ENCODE results near the gene SLC22A16. TPM values are rescaled to one million over a fixed set of nuclear protein-coding genes. Genes with fewer than 3 reads are reported as not detected.

SLC22A16 gene
- total and polyA plus RNA-seq, 4 donors = 0.08 to 22.5 TPM; not detected in 2

DNA sequence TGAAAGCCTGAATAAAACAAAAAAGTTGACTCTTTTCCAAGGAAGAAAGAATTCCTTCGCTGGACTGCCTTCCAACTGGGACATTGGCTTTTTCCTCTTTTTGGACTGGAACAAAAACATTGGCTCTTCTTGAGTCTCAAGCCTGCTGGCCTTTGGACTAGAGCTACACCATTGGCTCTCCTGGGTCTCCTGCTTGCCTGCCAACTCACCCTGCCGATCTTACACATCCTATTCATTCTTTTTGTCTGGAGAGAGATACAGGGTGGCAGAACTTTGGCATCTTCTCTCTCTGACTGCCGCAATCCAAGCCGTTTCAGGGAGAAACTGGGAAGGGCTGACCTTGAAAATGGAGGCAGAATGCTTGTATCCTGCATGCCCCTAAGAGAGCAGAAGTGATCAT lies 81.2 kb downstream of the SLC22A16 start:
- Histone ChIP-seq H3K27ac (ENCODE audit: low read depth in 1 of 2, low read length in 2 of 2) (no peak overlapping the region), H3K9me3 (ENCODE audit: control insufficient read depth in 4 of 4, low read length in 3 of 4) (no peaks in the 10 kb centered on the region), H3K4me1 (ENCODE audit: control insufficient read depth in 4 of 4, insufficient read depth in 4 of 4, low read length in 3 of 4) (no peaks in the 10 kb centered on the region), H3K36me3 (ENCODE audit: control insufficient read depth in 4 of 4, insufficient read depth in 3 of 4, low read depth in 1 of 4, low read length in 3 of 4) (peaks cover 0 to 8% (median 3%) of the 10 kb centered on the region in 4 donors), H3K4me3 (ENCODE audit: low read depth in 1 of 3, low read length in 3 of 3) (no peak overlapping the region), H3K27me3 (ENCODE audit: control insufficient read depth in 4 of 4, insufficient read depth in 4 of 4, low read length in 3 of 4) (no peaks in the 10 kb centered on the region), H3K9ac (ENCODE audit: low read depth in 1 of 2, low read length in 2 of 2) (no peak overlapping the region)
- 82% methylated on average over 4 of the region's 4 CpGs for WGBS
- DNase-seq (ENCODE audit: low spot score) = no peak
- TF ChIP-seq HNF4G (IDR thresholded peaks at IDR 0.05) = no peak
- TF ChIP-seq YY1 (IDR thresholded peaks at IDR 0.05) = no peak
- TF ChIP-seq, protein P1, sequence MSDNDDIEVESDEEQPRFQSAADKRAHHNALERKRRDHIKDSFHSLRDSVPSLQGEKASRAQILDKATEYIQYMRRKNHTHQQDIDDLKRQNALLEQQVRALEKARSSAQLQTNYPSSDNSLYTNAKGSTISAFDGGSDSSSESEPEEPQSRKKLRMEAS (IDR thresholded peaks at IDR 0.05) = no peak
- no peak for TF ChIP-seq FOXA2 (IDR thresholded peaks at IDR 0.05)
- TF ChIP-seq EGR1 (IDR thresholded peaks at IDR 0.05; ENCODE audit: low read depth in 2 of 2) = no peak
- TF ChIP-seq RAD21 (IDR thresholded peaks at IDR 0.05) = no peak
- no peak for TF ChIP-seq TAF1 (conservative IDR thresholded peaks at IDR 0.05)
- TF ChIP-seq JUND (IDR thresholded peaks at IDR 0.05) = no peak
- no peak for TF ChIP-seq HNF4A (conservative IDR thresholded peaks at IDR 0.05)
- TF ChIP-seq RXRA (IDR thresholded peaks at IDR 0.05) = no peak
- TF ChIP-seq, protein P2, sequence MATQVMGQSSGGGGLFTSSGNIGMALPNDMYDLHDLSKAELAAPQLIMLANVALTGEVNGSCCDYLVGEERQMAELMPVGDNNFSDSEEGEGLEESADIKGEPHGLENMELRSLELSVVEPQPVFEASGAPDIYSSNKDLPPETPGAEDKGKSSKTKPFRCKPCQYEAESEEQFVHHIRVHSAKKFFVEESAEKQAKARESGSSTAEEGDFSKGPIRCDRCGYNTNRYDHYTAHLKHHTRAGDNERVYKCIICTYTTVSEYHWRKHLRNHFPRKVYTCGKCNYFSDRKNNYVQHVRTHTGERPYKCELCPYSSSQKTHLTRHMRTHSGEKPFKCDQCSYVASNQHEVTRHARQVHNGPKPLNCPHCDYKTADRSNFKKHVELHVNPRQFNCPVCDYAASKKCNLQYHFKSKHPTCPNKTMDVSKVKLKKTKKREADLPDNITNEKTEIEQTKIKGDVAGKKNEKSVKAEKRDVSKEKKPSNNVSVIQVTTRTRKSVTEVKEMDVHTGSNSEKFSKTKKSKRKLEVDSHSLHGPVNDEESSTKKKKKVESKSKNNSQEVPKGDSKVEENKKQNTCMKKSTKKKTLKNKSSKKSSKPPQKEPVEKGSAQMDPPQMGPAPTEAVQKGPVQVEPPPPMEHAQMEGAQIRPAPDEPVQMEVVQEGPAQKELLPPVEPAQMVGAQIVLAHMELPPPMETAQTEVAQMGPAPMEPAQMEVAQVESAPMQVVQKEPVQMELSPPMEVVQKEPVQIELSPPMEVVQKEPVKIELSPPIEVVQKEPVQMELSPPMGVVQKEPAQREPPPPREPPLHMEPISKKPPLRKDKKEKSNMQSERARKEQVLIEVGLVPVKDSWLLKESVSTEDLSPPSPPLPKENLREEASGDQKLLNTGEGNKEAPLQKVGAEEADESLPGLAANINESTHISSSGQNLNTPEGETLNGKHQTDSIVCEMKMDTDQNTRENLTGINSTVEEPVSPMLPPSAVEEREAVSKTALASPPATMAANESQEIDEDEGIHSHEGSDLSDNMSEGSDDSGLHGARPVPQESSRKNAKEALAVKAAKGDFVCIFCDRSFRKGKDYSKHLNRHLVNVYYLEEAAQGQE (IDR thresholded peaks at IDR 0.05) = no peak
- TF ChIP-seq, protein P3, sequence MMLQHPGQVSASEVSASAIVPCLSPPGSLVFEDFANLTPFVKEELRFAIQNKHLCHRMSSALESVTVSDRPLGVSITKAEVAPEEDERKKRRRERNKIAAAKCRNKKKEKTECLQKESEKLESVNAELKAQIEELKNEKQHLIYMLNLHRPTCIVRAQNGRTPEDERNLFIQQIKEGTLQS (IDR thresholded peaks at IDR 0.05) = no peak
- TF ChIP-seq, protein P4, sequence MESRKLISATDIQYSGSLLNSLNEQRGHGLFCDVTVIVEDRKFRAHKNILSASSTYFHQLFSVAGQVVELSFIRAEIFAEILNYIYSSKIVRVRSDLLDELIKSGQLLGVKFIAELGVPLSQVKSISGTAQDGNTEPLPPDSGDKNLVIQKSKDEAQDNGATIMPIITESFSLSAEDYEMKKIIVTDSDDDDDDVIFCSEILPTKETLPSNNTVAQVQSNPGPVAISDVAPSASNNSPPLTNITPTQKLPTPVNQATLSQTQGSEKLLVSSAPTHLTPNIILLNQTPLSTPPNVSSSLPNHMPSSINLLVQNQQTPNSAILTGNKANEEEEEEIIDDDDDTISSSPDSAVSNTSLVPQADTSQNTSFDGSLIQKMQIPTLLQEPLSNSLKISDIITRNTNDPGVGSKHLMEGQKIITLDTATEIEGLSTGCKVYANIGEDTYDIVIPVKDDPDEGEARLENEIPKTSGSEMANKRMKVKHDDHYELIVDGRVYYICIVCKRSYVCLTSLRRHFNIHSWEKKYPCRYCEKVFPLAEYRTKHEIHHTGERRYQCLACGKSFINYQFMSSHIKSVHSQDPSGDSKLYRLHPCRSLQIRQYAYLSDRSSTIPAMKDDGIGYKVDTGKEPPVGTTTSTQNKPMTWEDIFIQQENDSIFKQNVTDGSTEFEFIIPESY (IDR thresholded peaks at IDR 0.05) = no peak

DNA sequence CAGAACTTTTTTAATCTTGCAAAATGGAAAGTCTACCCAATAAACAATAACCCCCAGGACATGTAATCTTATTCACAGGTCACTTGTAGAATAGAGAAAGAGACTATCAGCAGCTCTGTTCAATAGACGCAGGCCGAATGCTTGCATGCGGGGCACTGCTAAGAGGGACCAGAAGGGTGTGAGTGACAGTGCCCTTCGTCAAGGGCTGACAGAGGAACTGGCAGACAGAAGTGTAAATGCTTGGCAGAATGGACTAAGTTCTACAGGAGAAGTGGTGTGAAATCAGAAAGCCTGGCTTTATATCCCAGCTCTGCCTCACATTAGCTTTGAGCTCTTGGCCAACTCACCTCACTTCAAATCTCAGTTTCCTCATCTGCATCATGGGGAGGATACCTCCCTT lies 82.0 kb downstream of the SLC22A16 start:
- H3K36me3 ChIP-seq (ENCODE audit: control insufficient read depth in 4 of 4, insufficient read depth in 3 of 4, low read depth in 1 of 4, low read length in 3 of 4) = peaks cover 0 to 8% (median 3%) of the 10 kb centered on the region in 4 donors
- 98% methylated on average over 4 of the region's 4 CpGs for WGBS

More for the DNA sequence above, 82.0 kb downstream of the SLC22A16 start:
- H3K27me3 ChIP-seq (ENCODE audit: control insufficient read depth in 4 of 4, insufficient read depth in 4 of 4, low read length in 3 of 4) = no peaks in the 10 kb centered on the region
- no peak overlapping the region for H3K27ac ChIP-seq (ENCODE audit: low read depth in 1 of 2, low read length in 2 of 2)
- no peaks in the 10 kb centered on the region for H3K4me1 ChIP-seq (ENCODE audit: control insufficient read depth in 4 of 4, insufficient read depth in 4 of 4, low read length in 3 of 4)
- no peaks in the 10 kb centered on the region for H3K9me3 ChIP-seq (ENCODE audit: control insufficient read depth in 4 of 4, low read length in 3 of 4)
- H3K4me3 ChIP-seq (ENCODE audit: low read depth in 1 of 3, low read length in 3 of 3) = no peak overlapping the region
- no peak overlapping the region for H3K9ac ChIP-seq (ENCODE audit: low read depth in 1 of 2, low read length in 2 of 2)
- no peak for TF ChIP-seq SP1 (IDR thresholded peaks at IDR 0.05)
- no peak for TF ChIP-seq TAF1 (conservative IDR thresholded peaks at IDR 0.05)
- TF ChIP-seq, protein P1 (IDR thresholded peaks at IDR 0.05) = no peak
- DNase-seq (ENCODE audit: low spot score) = no peak
